Right lobe of liver (tissue), 4 donors: Measurements from ENCODE around the gene MAMLD1.
A peak's percentile ranks its signal among the peaks of the same experiment; 100 is the strongest.

Source experiments
- POLR2A ChIP-seq: fragments of 450-650 bp; IDR thresholded peaks from one replicate; pipeline ENCODE4 v1.6.1; 2017; ENCODE audit warnings: antibody characterized with exemption, mild to moderate bottlenecking
- TF ChIP-seq, protein P1 (sequence below), 4 donors: fragments of 200-600 bp in 3 of 4; fragments of 450-650 bp in 1 of 4; IDR thresholded peaks; one replicate each; pipeline versions ENCODE4 v1.5.1 to v1.8.0; 2016 to 2022; ENCODE audit warnings: antibody characterized with exemption in 4 of 4, mild to moderate bottlenecking in 2 of 4
- donor health status: DM: no; HTN: no; CAD: no.
- donor health status: DM: no; HTN: no; CAD: no.
- donor health status: DM: no; HTN: yes; CAD: no.

GRCh38 chrX:150449313-150449712 is 86.2 kb downstream of the MAMLD1 start:
- TF ChIP-seq, protein P1, sequence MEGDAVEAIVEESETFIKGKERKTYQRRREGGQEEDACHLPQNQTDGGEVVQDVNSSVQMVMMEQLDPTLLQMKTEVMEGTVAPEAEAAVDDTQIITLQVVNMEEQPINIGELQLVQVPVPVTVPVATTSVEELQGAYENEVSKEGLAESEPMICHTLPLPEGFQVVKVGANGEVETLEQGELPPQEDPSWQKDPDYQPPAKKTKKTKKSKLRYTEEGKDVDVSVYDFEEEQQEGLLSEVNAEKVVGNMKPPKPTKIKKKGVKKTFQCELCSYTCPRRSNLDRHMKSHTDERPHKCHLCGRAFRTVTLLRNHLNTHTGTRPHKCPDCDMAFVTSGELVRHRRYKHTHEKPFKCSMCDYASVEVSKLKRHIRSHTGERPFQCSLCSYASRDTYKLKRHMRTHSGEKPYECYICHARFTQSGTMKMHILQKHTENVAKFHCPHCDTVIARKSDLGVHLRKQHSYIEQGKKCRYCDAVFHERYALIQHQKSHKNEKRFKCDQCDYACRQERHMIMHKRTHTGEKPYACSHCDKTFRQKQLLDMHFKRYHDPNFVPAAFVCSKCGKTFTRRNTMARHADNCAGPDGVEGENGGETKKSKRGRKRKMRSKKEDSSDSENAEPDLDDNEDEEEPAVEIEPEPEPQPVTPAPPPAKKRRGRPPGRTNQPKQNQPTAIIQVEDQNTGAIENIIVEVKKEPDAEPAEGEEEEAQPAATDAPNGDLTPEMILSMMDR (IDR thresholded peaks at IDR 0.05), result peak in 1 of 4 donors; percentile 10
- TF ChIP-seq POLR2A, result no peak
